Measurements from ENCODE around the gene ARHGAP4.

Gene ARHGAP4

DNA sequence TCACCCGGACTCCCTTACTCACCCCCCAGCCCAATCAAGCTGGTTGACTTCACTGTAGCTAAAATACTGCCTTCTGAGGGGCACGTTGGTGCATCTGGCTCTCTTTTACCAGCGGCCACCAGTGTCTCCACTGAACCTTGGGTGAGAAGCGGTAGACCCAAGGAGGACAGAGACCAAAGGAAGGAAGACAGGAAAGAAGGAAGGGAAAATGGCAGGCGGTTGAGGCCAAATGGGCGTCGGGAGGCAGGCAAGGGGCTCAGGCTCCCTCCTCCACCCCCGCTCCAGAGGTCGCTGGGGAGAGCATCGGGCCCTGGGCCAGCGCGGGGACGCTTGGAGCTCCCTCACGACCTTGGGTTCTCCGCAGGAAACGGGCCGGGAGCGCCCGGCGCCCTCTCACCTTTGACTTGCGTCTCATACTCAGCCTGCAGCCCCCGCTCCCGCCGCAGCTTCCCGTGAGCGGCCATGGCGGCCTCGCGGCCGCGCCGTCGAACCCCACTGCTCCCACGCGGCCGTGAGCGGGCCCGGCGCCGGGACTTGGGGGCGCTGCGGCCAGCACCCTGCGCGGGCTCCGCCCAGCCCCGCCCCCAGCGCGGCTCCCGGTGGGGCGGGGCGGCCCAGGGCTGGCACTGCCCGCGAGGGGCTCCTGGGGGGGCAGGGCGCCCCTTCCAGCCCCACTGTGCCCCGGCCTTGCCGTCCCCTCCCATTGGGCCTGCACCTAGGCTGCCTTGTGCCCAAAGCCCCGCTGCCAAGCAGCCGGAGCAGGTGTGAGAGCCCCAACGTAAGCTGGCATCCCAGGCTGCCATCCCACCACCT is at the start of gene ARHGAP4:
TSS of gene ARHGAP4 (minus strand) at position 526 of the 813 bp plus-strand sequence. CDS start at position 464, 62 bp downstream.
- DNase-seq: peak; percentile 42

- no peak for DNase-seq
These were observed 48.7 kb upstream of the ARHGAP4 start for GRCh38 chrX:153974726-153975286.

DNA sequence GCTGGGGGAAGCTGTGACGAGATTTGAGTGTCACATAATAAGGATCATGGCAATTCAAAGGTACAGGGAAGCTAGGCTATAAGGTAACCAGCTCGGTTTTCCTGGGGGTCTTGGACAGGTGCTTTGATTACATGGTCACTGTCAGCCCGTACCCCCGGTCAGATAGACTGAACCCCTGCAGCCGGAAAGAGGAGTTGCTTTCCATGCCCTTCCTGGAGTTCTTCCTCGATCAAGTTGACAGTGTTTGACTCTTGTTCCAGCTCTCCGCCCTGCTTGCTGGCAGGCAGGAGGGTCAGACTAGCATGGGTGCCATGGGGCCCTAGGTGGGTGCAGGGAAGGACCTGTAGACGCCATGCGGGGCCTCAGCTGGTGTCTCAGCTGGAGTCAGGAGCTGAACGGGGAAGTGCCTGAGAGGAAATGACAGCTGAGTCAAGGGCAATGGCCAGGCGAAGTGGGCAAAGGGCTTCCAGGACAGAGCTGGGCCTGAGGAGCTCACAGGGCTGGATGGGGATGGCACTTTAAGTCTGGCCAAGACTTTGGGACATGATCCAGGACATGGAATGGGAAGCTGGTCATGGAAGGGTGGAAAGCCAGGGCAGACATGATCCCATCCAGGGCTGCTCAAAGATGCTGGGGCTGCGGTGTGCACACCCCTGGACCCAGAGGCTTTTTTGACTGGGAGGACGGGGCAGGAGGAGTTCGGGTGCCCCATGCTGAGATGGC is 48.1 kb upstream of the ARHGAP4 start:
- no peak for DNase-seq

- DNase-seq: no peak
These were observed 47.3 kb upstream of the ARHGAP4 start for GRCh38 chrX:153973127-153974002.

- DNase-seq: peak; percentile 91
These were observed 46.5 kb upstream of the ARHGAP4 start, which contains the start of gene TMEM187 for GRCh38 chrX:153972368-153973126. TSS of gene TMEM187 (plus strand) at chrX:153972754. CDS start at chrX:153982063, 9,309 bp downstream.

DNA sequence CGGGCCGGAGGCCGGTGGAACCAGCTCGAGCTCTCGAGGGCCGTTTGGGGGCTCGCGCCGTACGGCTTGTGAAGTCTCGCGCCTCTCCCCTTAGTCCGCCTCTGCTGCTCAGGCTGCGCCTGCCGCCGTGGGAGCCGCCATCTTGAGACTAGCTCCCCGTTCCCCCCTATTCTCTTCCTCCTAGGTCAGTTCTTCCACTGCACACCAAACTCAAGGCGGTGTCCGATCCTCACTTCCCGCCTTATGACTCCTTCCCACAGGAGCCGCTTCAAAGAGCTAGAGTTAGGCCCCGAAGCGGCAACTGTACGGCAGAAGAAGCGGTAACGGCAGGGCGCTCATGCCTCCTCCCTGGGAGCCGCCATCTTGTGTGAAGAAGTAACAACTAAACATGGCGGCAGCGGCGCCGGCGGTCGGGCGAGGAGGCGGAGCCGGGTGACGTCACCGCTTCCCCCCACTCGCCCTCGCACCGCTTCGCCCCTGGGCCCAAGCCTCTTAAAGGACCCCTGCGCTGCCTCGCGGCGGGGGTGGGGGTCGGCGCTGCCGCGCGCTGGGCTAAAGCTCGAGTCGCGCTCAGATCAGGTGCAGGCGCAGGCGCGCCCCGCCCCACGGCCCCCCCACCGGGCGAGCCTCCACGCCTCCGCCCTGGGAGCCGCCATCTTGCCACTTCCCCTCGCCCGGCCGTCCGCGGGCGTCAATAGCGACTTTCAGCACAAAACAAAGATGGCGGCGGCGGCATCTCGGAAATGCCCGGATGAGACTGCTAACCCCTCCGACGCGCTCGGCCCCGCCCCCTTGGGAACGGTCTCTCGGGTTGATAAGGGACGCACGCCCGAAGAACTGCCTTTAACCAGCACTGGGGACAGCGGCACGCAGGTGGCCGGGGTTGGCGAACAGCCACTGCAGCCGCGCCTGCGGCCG is 45.6 kb upstream of the ARHGAP4 start, which contains the start of gene HCFC1:
TSS of gene HCFC1 (minus strand) at position 369 of the 918 bp plus-strand sequence. CDS start 978 bp downstream, outside the sequence.
- peak; percentile 94 for DNase-seq

- DNase-seq: peak; percentile 91
These were observed 45.0 kb upstream of the ARHGAP4 start for GRCh38 chrX:153971124-153971449.

- DNase-seq: peak; percentile 56
These were observed 44.5 kb upstream of the ARHGAP4 start for GRCh38 chrX:153970357-153971123.

DNA sequence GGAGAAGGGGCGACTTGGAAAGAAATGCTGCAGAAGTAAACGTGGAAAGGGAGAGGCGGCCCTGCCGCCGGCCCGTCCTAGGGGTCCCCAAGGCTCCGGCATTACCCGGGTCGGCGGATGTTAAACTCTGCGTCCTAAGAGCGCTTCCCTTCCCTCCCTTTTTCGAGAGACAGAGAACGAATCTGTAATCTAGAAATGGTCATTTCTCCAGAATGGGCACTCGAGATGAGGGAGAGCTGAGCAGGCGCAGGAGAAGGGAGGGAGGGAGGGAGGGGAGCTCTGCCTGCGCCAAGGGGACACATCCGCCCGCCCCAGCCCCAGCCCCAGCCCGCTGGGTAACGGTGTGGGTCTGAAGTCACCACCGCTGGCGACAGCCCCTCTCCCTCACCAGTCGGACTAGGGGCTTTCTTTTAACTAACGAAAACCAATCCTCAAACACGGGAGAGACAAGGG is 43.9 kb upstream of the ARHGAP4 start:
- DNase-seq: no peak

GRCh38 chrX:153969125-153969903 is 43.2 kb upstream of the ARHGAP4 start:
- DNase-seq: no peak

GRCh38 chrX:153968754-153969124 is 42.7 kb upstream of the ARHGAP4 start:
- DNase-seq: no peak

DNA sequence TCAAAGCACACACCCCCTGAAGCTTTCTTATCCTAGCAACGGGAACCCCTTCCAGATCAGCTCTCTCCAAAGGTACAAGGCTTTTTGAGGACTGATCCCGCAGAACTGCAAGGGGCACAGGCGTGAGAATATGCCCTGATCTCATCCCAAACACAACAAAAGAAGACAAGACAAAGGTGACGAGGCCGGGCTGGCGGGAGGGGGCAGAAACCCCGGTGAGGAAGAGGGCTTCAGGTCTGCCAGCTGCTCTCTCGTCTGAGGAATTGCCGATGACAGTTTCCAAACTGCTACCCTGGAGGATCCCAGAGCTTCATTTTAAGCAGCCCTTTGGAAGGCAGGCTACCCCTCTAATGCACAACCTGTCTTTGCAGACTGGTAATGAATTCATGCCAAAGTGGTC is 42.2 kb upstream of the ARHGAP4 start:
- no peak for DNase-seq

GRCh38 chrX:153967536-153968224 is 41.6 kb upstream of the ARHGAP4 start:
- peak; percentile 55 for DNase-seq

DNA sequence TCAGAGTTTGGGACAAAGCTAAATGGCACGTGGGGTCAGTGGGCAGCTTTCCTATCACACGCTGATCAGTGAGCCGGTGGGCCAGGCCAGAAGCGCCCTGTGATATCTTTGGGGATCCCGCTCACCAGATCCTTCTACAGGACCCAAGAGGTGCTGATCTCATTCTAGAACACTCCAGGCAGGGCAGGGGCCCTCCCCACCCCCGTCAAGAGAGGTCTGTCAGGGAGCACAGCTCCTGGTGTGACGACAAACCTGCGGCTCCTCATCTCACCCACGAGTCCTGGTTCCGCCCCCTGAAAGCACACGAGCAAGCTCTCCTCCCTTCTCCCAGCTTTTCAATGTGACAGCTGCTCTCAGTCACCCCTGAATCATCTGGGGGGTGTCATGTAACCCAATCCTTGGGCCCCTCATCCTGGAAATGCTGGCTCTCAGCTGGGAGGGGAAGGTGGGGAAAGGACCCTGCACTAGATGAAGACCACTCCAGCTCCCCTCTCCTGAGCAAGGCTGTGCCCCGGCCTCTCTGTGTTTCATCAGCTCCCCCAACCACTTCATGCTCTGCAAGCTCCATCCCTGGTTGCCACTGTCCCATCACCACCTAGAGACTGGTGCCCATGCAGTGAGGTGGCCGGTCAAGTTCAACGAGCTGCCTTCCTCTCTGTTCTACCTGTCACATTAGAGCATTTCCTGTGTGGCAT is 40.9 kb upstream of the ARHGAP4 start:
- peak; percentile 43 for DNase-seq

DNA sequence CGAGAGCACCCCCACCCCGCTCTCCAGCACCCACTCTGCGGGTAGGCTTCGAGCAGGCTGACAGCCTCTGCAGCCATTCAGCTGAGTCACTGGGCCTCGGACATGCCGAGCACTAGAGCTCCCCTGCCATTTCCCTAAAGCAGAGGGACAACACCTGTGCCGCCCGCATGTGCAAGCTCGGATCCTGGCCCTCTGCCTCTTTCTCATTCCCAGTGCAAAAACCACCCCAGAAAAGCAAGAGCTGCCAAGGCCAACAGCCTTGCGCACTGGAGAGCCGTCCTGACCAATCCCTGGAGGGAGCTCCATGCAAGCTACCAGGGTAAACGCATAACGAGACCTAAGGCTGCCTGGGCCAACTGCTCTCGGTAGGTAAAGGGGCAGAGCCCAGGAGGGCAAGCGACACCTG is 40.2 kb upstream of the ARHGAP4 start:
- no peak for DNase-seq

GRCh38 chrX:153965406-153965805 is 39.3 kb upstream of the ARHGAP4 start:
- DNase-seq: no peak

DNA sequence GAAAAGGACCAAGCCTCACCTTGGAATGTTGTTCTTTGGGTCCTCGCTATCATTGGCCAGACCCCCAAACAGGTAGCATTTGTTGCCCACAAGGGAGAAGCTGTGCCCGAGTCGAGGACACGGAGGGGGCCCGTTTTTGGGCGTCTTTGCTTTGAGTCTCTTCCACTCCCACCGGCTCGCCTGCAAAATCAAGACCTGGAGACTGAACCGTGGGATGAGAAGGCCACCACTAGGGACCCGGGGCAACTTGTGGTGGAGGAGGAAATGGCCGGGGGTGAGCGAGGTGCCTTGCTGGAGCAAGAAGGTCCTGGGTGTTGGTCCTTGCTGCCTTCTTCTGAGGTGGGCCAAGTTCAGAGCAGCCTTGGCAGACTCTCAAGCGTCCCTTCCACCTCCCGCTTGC is 38.0 kb upstream of the ARHGAP4 start:
- no peak for DNase-seq

DNA sequence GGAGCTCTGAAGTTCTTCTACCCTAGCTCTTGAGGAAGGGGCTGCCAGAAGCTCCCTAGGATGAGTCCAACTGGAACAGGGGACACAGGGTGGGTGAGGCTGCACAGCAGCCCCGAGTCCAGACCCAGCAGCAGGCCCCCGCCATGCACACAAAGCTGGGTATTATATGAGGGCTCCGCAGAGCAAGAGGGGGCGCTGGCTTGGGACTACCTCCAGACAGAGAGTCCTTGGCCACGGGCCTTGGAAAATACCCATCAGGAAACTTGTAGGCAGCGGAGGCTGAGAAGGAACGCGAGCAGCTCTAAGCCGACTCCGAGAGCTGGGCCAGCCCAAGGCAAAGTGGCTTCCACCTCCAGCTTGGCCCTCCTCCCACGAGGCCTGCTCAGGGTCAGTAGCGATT is 37.5 kb upstream of the ARHGAP4 start:
- no peak for DNase-seq

Data from CD4-positive, alpha-beta T cell treated with Interleukin-17A for 1 hour (primary cell).